ENCODE measurements around the gene PBRM1. TPM values are rescaled to one million over a fixed set of nuclear protein-coding genes. Genes with fewer than 3 reads are reported as not detected.

PBRM1 gene
- total RNA-seq, 1 experiment from 2014 or later, result 74.2 TPM

DNA sequence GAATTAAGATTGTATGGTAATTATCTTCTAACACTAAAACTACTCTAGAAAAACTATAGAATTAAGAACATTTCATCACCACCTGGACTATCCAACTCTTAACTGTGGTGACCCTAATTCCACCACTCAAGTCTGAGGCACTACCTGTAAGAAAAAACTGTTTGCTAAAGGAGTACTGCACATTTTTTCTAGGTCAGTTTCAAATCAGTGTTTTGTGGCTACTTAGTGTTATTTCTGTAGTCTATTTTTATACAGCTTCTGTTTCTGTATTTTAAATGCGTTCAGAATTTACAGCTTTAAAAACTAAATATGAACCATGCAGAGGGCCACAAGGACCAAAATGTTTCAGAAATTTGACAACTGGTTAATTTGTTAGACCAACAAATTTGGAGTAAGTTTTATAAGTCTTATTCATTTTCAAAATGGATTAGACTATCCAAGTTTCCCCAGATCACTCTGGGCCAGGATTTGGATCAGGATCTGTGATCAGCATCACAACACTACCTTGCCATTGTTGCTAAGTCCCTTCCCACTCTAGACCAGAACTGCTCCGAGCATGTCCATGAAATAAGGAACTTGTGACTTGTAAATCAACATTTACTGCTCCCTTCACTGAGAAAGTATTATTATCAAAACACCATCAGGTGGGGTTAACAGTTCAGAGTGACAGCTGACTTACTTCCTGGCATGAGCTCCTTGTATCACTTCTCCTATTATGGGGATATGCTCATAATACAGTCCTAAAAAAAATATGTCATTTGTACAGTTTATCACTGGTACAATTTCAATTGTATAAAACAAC lies 11.3 kb upstream of the PBRM1 start:
- no peaks in the 10 kb centered on the region for H3K23me2 ChIP-seq (ENCODE audit: insufficient read length, low read depth, low read length, poor library complexity, severe bottlenecking)
- H3K9ac ChIP-seq (ENCODE audit: extremely low read depth, insufficient read length, low read length), result no peak overlapping the region
- H4K91ac ChIP-seq (ENCODE audit: insufficient read length, low read depth, low read length), result no peak overlapping the region
- H3K23ac ChIP-seq (ENCODE audit: insufficient read length, low read depth, low read length), result no peak overlapping the region
- DNase-seq, result no peak
- H3K36me3 Mint-ChIP-seq (ENCODE audit: insufficient read depth in 1 of 3, low read depth in 3 of 3), result peaks cover 27 to 60% (median 50%) of the 10 kb centered on the region in 3 experiments; a peak in 6 of 7 replicates
- H3K79me2 ChIP-seq (ENCODE audit: insufficient read depth, low read length), result no peaks in the 10 kb centered on the region
- no peaks in the 10 kb centered on the region for H3K9me3 Mint-ChIP-seq
- H3K18ac ChIP-seq (ENCODE audit: insufficient read length, low read depth, low read length), result no peak overlapping the region
- no peak overlapping the region for H3K14ac ChIP-seq (ENCODE audit: insufficient read depth, low read length)
- H4K8ac ChIP-seq (replicated peaks; ENCODE audit: insufficient read length, low read depth, low read length), result no peak overlapping the region
- no peak overlapping the region for H4K5ac ChIP-seq (ENCODE audit: insufficient read length, low read depth, low read length)
- H4K20me1 ChIP-seq (ENCODE audit: control insufficient read depth, insufficient read depth, insufficient read length), result no peaks in the 10 kb centered on the region
- no peaks in the 10 kb centered on the region for H3K9me3 ChIP-seq (ENCODE audit: control insufficient read depth, low read depth, low read length)
- H3K27me3 Mint-ChIP-seq (ENCODE audit: low read depth), result no peaks in the 10 kb centered on the region
- H3K27me3 ChIP-seq (ENCODE audit: insufficient read depth, low read length), result no peaks in the 10 kb centered on the region
- no peak overlapping the region for H3K27ac ChIP-seq (ENCODE audit: insufficient read length, low read depth, low read length)
- no peak overlapping the region for H2BK20ac ChIP-seq (ENCODE audit: low read depth, low read length, poor library complexity, severe bottlenecking)
- no peak overlapping the region for H3K4me3 Mint-ChIP-seq
- no peaks in the 10 kb centered on the region for H3K79me1 ChIP-seq (ENCODE audit: insufficient read depth, low read depth, low read length, poor library complexity, severe bottlenecking)
- H3K4me2 ChIP-seq (ENCODE audit: insufficient read depth, insufficient read length, low read length), result no peak overlapping the region
- H2BK12ac ChIP-seq (ENCODE audit: insufficient read length, low read depth, low read length), result no peak overlapping the region
- H2BK120ac ChIP-seq (ENCODE audit: low read depth, low read length, poor library complexity, severe bottlenecking), result no peak overlapping the region
- no peak for TF ChIP-seq CTCF (conservative IDR thresholded peaks at IDR 0.05)
- H3K4ac ChIP-seq (ENCODE audit: low read depth, low read length), result no peak overlapping the region
- H2AK5ac ChIP-seq (ENCODE audit: insufficient read length, low read length), result no peak overlapping the region
- H3K4me1 Mint-ChIP-seq, result no peaks in the 10 kb centered on the region
- no peak overlapping the region for H3T11ph ChIP-seq (ENCODE audit: low read length)
- H2BK5ac ChIP-seq (ENCODE audit: insufficient read length, low read length), result no peak overlapping the region
- H3K27ac Mint-ChIP-seq, result peak overlapping the region in 2 of 3 experiments; percentile 15 to 48; a peak in 2 of 7 replicates
- no peak overlapping the region for H3K56ac ChIP-seq (ENCODE audit: insufficient read length, low read depth, low read length)
- H3K4me1 ChIP-seq (ENCODE audit: insufficient read depth, low read length), result no peaks in the 10 kb centered on the region
- WGBS (ENCODE audit: extremely low coverage, insufficient read length, low lambda C conversion rate), result no CpG with 5 or more reads among the region's 2 CpGs
- H2AFZ ChIP-seq (ENCODE audit: low read length), result no peak overlapping the region
- no peak overlapping the region for H2BK15ac ChIP-seq (ENCODE audit: low read depth, low read length)

All from H9 (cell line).